Panc1 (cell line): Measurements from ENCODE around the gene TRIM22. TPM values are rescaled to one million over a fixed set of nuclear protein-coding genes. Genes with fewer than 3 reads are reported as not detected.

Source experiments
- ATAC-seq: fragments of 200-7000 bp; cut with Tn5 transposase; 2 replicates; pipeline ENCODE4 v1.9.1; 2020; ENCODE audit warnings: mild to moderate bottlenecking, moderate library complexity
- BruUV-seq: library from RNA; stranded (reverse); fragments of 400-500 nt; replicated peaks from 2 replicates; lab custom pipeline; 2021; lab: Mats Ljungman, UMichigan
- CTCF ChIA-PET: fragments of 300-600 bp; sonication (Branson Sonifier 250); formaldehyde crosslinking; loops from one replicate; lab custom pipeline; 2022; ENCODE audit warnings: antibody characterized with exemption; lab: Charles Lee
- POLR2A ChIA-PET: fragments of 300-600 bp; sonication (Branson Sonifier 250); formaldehyde crosslinking; loops from one replicate; lab custom pipeline; 2022; ENCODE audit warnings: antibody characterized with exemption; lab: Charles Lee
- DNase-seq: peaks from one replicate; pipeline ENCODE4 v3.0.0-alpha.2; 2010; ENCODE audit warnings: low read depth, low spot score
- H3K27ac ChIP-seq: 2 replicates; pipeline ENCODE4 v1.5.1; 2011; ENCODE audit warnings: mild to moderate bottlenecking, low read length, inconsistent platforms
- H3K27me3 ChIP-seq: fragments of 200-500 bp; sonication (Bioruptor generic); 2 replicates; pipeline ENCODE4 v1.6.0; 2014; ENCODE audit warnings: low read length, inconsistent platforms; ENCODE audit not compliant: control insufficient read depth, insufficient read depth
- H3K36me3 ChIP-seq: fragments of 200-500 bp; sonication (Bioruptor generic); 2 replicates; pipeline ENCODE4 v1.5.1; 2014; ENCODE audit warnings: inconsistent platforms, mild to moderate bottlenecking, low read length, moderate library complexity; ENCODE audit not compliant: control insufficient read depth, insufficient read depth
- H3K4me1 ChIP-seq: 2 replicates; pipeline ENCODE4 v1.5.1; 2011; ENCODE audit warnings: inconsistent platforms, mild to moderate bottlenecking, low read length, moderate library complexity; ENCODE audit not compliant: control insufficient read depth, insufficient read depth
- H3K4me3 ChIP-seq, 2 experiments: 2 replicates each; pipeline ENCODE4 v1.5.1; 2011 to 2012; ENCODE audit warnings: low read depth in 2 of 2, low read length in 2 of 2, mild to moderate bottlenecking in 2 of 2, inconsistent platforms in 1 of 2, moderate library complexity in 1 of 2
- H3K9me3 ChIP-seq: fragments of 200-500 bp; sonication (Bioruptor generic); 2 replicates; pipeline ENCODE4 v1.5.1; 2014; ENCODE audit warnings: low read depth, mild to moderate bottlenecking, inconsistent platforms, low read length, moderate library complexity; ENCODE audit not compliant: control insufficient read depth, insufficient read depth
- CTCF ChIP-seq: fragments of 450-650 bp; IDR thresholded peaks from 2 replicates; pipeline ENCODE4 v1.5.1; 2017; ENCODE audit warnings: mild to moderate bottlenecking
- POLR2AphosphoS5 ChIP-seq: IDR thresholded peaks from 2 replicates; pipeline ENCODE4 v1.6.1; 2012; ENCODE audit warnings: mild to moderate bottlenecking, low read depth, low read length, moderate library complexity
- SIN3A ChIP-seq: IDR thresholded peaks from 2 replicates; pipeline ENCODE4 v1.6.1; 2012; ENCODE audit warnings: low read depth, mild to moderate bottlenecking, low read length, moderate library complexity, borderline replicate concordance; ENCODE audit not compliant: insufficient read depth
- TCF7L2 ChIP-seq: IDR thresholded peaks from 2 replicates; pipeline ENCODE4 v1.6.1; 2011; ENCODE audit warnings: mild to moderate bottlenecking, low read depth, low read length, inconsistent platforms
- in situ Hi-C: cut with HindIII; loops from 2 replicates; pipeline ENCODE4 v1.10.0; 2016; ENCODE audit warnings: low sequenced_read_pairs, low pct_unique_long_range_greater_than_20kb
- intact Hi-C: fragments of 100-400 bp; cut with micrococcal nuclease; formaldehyde crosslinking; loops from one replicate; pipeline ENCODE4 v1.10.0; 2022; ENCODE audit not compliant: unreplicated experiment
- total RNA-seq: library from RNA; stranded (reverse); gene quantifications from one replicate; pipeline ENCODE4 v1.2.1, GENCODE V29; 2021; ENCODE audit not compliant: unreplicated experiment
- TF ChIP-seq, protein P1 (sequence below), 2 experiments: IDR thresholded peaks; 2 replicates each; pipeline ENCODE4 v1.6.1; 2011 to 2012; ENCODE audit warnings: low read depth in 2 of 2, control low read depth in 1 of 2, low read length in 1 of 2, mild to moderate bottlenecking in 1 of 2, moderate library complexity in 1 of 2; ENCODE audit not compliant: insufficient read depth in 1 of 2

Gene TRIM22
- total RNA-seq, 1 experiment from 2014 or later: 1.4 TPM

- intact Hi-C loops: no loop called here
- H3K27me3 ChIP-seq: peaks cover 4% of the 10 kb centered on the region; the same call in 1 of the 2 replicates
- in situ Hi-C loops: no loop called here
- ChIA-PET CTCF (no interaction called here), POLR2A (no interaction called here)
- H3K9me3 ChIP-seq: no peaks in the 10 kb centered on the region
- no TSS peak for BruUV-seq
- H3K4me1 ChIP-seq: no peaks in the 10 kb centered on the region
- no peak for ATAC-seq
- no peaks in the 10 kb centered on the region for H3K36me3 ChIP-seq
- DNase-seq: no peak
- H3K27ac ChIP-seq: no peak overlapping the region
- no peak for TF ChIP-seq TCF7L2
- no peak for TF ChIP-seq CTCF
- no peak for TF ChIP-seq POLR2AphosphoS5
- TF ChIP-seq, protein P1, sequence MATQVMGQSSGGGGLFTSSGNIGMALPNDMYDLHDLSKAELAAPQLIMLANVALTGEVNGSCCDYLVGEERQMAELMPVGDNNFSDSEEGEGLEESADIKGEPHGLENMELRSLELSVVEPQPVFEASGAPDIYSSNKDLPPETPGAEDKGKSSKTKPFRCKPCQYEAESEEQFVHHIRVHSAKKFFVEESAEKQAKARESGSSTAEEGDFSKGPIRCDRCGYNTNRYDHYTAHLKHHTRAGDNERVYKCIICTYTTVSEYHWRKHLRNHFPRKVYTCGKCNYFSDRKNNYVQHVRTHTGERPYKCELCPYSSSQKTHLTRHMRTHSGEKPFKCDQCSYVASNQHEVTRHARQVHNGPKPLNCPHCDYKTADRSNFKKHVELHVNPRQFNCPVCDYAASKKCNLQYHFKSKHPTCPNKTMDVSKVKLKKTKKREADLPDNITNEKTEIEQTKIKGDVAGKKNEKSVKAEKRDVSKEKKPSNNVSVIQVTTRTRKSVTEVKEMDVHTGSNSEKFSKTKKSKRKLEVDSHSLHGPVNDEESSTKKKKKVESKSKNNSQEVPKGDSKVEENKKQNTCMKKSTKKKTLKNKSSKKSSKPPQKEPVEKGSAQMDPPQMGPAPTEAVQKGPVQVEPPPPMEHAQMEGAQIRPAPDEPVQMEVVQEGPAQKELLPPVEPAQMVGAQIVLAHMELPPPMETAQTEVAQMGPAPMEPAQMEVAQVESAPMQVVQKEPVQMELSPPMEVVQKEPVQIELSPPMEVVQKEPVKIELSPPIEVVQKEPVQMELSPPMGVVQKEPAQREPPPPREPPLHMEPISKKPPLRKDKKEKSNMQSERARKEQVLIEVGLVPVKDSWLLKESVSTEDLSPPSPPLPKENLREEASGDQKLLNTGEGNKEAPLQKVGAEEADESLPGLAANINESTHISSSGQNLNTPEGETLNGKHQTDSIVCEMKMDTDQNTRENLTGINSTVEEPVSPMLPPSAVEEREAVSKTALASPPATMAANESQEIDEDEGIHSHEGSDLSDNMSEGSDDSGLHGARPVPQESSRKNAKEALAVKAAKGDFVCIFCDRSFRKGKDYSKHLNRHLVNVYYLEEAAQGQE (IDR thresholded peaks at IDR 0.05; ENCODE audit: insufficient read depth in 1 of 2, low read depth in 2 of 2, low read length in 1 of 2): no peak
- TF ChIP-seq SIN3A: no peak
- no peak overlapping the region for H3K4me3 ChIP-seq
Measured at GRCh38 chr11:5738431-5738830, 48.8 kb downstream of the TRIM22 start.

GRCh38 chr11:5746614-5747013, 57.0 kb downstream of the TRIM22 start:
- no peak overlapping the region for H3K4me3 ChIP-seq
- H3K9me3 ChIP-seq: no peaks in the 10 kb centered on the region
- DNase-seq (no peak), ATAC-seq (no peak)
- H3K27ac ChIP-seq: no peak overlapping the region
- no peaks in the 10 kb centered on the region for H3K4me1 ChIP-seq
- intact Hi-C loops (no loop called here), in situ Hi-C loops (no loop called here)
- TF ChIP-seq POLR2AphosphoS5 (no peak), SIN3A (no peak), TCF7L2 (no peak), CTCF (no peak)
- TF ChIP-seq, protein P1 (IDR thresholded peaks at IDR 0.05; ENCODE audit: insufficient read depth in 1 of 2, low read depth in 2 of 2, low read length in 1 of 2): no peak
- H3K36me3 ChIP-seq: no peaks in the 10 kb centered on the region
- H3K27me3 ChIP-seq: peaks cover 2% of the 10 kb centered on the region; the same call in 1 of the 2 replicates
- no TSS peak for BruUV-seq
- POLR2A ChIA-PET: no interaction called here
- CTCF ChIA-PET: no interaction called here
